Measurements from ENCODE around the gene SGIP1. TPM values are rescaled to one million over a fixed set of nuclear protein-coding genes. Genes with fewer than 3 reads are reported as not detected.

Gene SGIP1
- total RNA-seq, 2 donors from 2014 or later = 3.1 TPM; not detected in 1

DNA sequence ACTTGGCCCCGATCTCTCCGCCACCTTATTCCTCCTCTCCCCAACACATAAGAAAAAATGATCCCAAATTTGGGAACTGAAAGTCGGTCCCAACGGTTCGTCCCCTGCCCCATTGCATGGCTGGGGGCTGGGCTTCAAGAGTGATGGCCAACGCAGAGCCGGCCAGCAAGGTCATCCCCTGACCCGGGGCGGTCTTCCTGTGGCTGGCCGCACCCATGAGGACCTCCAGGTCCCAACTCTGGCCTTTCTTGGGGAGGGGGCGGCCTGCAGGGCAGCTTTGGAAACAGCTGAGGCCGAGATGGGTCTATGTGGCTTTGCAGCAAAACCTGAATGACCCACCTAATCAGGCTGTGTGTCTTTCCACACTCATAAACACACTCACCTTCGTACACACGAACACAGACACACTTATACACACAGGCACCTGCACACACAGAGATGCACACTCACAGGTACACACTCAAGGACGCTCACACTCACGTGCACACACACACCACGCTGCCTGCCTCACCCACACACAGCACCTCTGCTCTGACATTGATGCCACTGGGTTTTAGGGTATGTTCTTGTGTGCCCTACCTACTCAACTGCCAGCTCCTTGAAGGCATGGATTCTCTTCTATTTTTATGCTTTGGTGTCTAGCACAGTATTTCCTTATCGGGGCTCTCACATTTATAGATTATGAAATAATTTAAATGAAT is 218.9 kb downstream of the SGIP1 start:
- H3K27me3 ChIP-seq = peaks cover 0 to 9% of the 10 kb centered on the region in 2 donors
- DNase-seq (no peak), ATAC-seq (no peak)
- no peaks in the 10 kb centered on the region for H3K36me3 ChIP-seq (replicated peaks in 1 of 2; ENCODE audit: insufficient read depth in 1 of 2, low read depth in 2 of 2)
- no peaks in the 10 kb centered on the region for H3K9me3 ChIP-seq
- H3K4me1 ChIP-seq = peaks cover 6% of the 10 kb centered on the region
- H3K27ac ChIP-seq = no peak overlapping the region
- WGBS, 2 donors = 33 to 68% methylated on average over 8 to 18 of the region's 18 CpGs
- intact Hi-C loops (cut with DNase I) = no loop called here
- no peak for TF ChIP-seq POLR2A (IDR thresholded peaks at IDR 0.05)
- TF ChIP-seq CTCF (IDR thresholded peaks at IDR 0.05) = no peak
- H3K4me3 ChIP-seq = no peak overlapping the region

DNA sequence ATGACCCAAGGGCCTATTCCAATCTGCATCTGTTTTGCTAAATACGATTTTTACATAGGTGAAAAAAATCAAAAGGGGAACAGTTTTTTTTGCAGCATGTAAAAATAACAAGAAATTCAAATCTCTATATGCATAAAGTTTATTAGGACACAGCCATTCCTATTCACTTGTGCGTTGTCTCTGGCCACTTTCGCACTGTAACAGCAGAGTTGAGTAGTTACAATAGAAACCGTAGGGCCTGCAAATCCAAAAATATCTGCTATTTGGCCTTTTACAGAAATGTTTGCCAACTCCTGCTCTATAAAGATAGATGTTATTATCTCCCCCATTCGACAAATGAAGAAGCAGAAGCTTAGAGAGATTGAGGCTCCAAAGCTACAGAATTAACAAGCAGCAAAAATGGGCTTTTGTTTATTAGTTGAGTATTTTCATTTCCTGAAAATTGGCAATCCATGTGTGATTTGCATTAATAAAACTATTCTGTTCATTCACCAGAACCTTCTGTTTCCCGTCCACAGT is 223.8 kb downstream of the SGIP1 start:
- Histone ChIP-seq H3K4me3 (no peak overlapping the region), H3K27ac (no peak overlapping the region), H3K4me1 (no peaks in the 10 kb centered on the region), H3K9me3 (no peaks in the 10 kb centered on the region), H3K27me3 (peaks cover 0 to 3% of the 10 kb centered on the region in 2 donors), H3K36me3 (replicated peaks in 1 of 2; ENCODE audit: insufficient read depth in 1 of 2, low read depth in 2 of 2) (no peaks in the 10 kb centered on the region)
- TF ChIP-seq POLR2A (IDR thresholded peaks at IDR 0.05) (no peak), CTCF (IDR thresholded peaks at IDR 0.05) (no peak)
- WGBS, 2 donors = 77 to 79% methylated on average over 6 of the region's 6 CpGs
- intact Hi-C loops (cut with DNase I) = no loop called here
- DNase-seq = no peak
- ATAC-seq = no peak

- TF ChIP-seq CTCF (IDR thresholded peaks at IDR 0.05) (no peak), POLR2A (IDR thresholded peaks at IDR 0.05) (no peak)
- intact Hi-C loops (cut with DNase I) = no loop called here
- no peak for ATAC-seq
- WGBS, 2 donors = 75 to 80% methylated on average over 1 of the region's 1 CpG
- Histone ChIP-seq H3K4me1 (no peaks in the 10 kb centered on the region), H3K36me3 (replicated peaks in 1 of 2; ENCODE audit: insufficient read depth in 1 of 2, low read depth in 2 of 2) (no peaks in the 10 kb centered on the region), H3K4me3 (no peak overlapping the region), H3K9me3 (no peaks in the 10 kb centered on the region), H3K27ac (no peak overlapping the region), H3K27me3 (no peaks in the 10 kb centered on the region)
- DNase-seq = no peak
Observed at GRCh38 chr1:66758241-66758755, 224.3 kb downstream of the SGIP1 start.

GRCh38 chr1:66760506-66760905 is 226.6 kb downstream of the SGIP1 start:
- DNase-seq = no peak
- no peaks in the 10 kb centered on the region for H3K9me3 ChIP-seq
- no peaks in the 10 kb centered on the region for H3K36me3 ChIP-seq (replicated peaks in 1 of 2; ENCODE audit: insufficient read depth in 1 of 2, low read depth in 2 of 2)
- TF ChIP-seq CTCF (IDR thresholded peaks at IDR 0.05) = no peak
- TF ChIP-seq POLR2A (IDR thresholded peaks at IDR 0.05) = no peak
- H3K27ac ChIP-seq = no peak overlapping the region
- H3K4me1 ChIP-seq = no peaks in the 10 kb centered on the region
- no peak overlapping the region for H3K4me3 ChIP-seq
- ATAC-seq = no peak
- H3K27me3 ChIP-seq = no peaks in the 10 kb centered on the region
- intact Hi-C loops (cut with DNase I) = loop anchor here (10.0 kb wide), 1 partner anchor 394 kb away; no protein-coding TSS in a partner anchor
- WGBS, 2 donors = 85 to 89% methylated on average over 1 of the region's 1 CpG
